GM21737 (cell line): ENCODE measurements around the gene STEAP1B.
"Not testable (repeated sequence)": the region's sequence is repeated elsewhere in the genome, so short reads cannot be mapped to it uniquely, and the experiment has no call there.

Source experiments
- ATAC-seq: cut with Tn5 transposase; IDR thresholded peaks from one replicate; pipeline ENCODE4 v1.9.1; 2021; ENCODE audit warnings: mild to moderate bottlenecking, moderate library complexity; ENCODE audit not compliant: unreplicated experiment

STEAP1B gene

DNA sequence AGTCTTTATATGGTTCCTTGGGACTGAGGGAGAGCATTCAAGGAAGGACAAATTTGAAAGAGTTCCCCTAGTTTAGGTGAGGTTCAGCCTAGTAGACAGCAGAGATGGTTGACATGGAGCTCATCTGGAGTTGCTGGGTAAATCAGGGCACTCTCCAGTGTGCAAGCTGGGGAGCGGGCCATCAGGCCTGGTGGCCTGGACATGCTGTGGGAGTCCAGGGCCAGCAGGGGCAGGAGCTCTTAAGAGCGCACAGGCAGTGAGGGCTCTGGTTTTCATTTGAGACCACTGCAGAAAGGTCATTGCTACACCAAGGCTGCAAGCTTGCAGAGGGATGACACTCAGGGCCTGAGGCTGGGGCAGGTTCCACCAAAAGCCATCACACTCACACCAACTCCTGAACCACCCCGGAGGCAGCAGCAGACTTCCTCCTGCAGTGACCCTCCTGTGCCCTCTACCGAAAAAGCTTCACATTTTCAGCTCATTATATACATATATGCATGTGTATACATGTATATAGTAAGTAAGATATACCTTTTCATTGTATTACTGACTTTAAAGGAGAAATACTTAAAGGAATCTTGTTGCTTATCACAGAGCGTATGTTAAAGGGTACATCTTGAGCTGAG is 39.5 kb downstream of the STEAP1B start:
- no peak for ATAC-seq

DNA sequence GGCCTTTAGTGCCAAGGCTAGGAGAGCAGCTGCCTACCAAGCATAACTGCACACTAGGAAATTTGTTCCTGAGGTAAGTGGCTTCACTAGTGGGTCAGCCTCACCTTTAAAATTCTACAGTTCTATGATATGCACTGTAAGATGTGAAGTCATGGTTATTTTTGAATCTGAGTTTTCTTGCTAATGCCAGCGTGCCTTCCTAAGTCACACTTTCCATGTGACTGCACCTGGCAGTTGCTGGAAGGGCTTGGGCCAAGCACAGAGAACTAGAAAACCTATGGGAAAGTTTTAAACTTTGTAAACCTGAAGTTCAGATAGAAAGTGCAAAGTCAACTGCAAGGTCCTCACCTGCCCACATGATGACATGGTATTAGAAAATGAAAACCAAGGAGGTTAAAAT is 42.5 kb downstream of the STEAP1B start:
- ATAC-seq, result no peak

DNA sequence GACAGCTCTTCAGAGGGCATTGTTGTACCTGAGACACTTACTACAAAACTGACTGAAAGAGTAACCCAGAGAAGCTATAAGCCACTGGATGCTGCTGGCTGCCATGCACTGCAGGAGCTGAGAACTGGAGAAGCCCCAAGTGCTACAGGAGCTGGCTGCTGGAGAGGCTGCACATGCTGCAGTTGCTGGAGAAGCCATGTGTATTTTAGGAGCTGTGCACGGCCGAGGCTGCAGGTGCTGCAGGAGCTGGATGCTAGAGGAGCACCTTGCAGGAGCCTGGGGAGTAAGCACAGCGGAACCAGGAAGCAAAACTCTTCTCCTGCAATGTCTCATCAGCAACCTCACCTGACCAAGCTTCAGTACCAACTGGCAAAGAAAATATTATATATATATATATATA is 45.5 kb downstream of the STEAP1B start:
- ATAC-seq, result no peak

DNA sequence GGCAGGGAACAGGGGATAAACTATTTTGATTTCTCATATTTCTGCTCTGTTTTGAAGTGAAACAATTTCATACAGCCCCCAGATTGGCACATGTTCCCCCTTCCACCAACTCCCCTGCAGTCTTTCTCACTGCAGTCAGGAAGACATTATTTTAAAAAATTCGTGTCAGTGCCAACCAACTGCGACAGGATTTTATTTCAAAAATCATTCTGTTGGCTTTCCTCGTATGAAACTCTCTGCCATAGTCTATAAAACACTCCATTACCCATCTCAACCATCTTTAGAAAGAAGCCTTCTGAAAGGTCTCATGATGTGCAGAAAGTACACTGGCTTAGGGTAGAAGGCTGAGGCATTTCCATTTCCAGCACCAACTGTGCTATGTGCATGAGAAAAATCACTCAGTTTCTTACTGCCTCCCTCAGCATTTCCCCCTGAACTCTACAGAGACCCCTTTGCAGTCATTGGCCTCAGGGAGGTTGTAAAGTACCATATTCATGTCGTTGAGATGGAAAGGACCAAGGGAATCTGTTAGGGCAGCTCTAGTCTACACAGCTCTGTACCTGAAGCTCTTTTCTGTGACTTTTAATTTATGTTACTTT is 46.9 kb downstream of the STEAP1B start:
- ATAC-seq, result no peak

DNA sequence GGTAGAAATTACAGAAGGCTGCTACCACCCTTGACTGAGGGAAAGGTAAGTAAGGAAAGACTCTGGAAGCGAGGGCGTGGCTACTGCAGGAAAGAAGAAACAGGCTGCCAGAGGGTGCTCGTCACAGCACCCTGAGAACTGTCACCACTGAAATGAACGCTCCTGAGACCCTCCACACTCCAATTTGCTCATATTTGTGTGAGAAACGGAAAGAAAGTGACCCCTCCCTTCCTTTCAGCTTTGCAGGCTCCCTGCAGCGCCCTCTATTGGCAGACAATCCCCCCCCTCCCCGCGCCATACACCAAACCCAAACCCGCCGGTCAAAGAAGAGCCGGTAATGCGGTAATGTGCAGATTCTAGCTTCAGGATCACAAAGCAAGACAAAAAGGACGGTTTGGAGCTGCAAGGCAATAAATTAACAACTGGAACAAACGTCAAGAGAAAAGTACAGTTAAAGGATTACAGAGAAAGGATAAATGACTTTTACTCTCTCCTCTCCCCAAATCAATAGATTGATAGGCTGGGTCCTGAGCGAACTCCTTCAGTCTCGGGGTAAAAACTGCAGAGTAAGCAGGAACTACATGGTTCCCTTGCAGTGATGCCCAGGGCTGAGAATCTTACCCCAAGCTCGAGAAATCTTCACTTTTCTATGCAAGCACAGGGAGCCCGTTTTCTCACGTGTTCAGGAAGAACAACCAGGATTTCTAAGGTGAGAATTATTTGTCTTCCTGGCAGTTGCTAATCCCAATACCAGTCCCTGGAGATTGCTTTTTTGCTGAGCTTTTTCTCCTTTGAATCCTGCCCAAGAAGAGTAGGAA is 47.6 kb downstream of the STEAP1B start:
- ATAC-seq, result no peak

DNA sequence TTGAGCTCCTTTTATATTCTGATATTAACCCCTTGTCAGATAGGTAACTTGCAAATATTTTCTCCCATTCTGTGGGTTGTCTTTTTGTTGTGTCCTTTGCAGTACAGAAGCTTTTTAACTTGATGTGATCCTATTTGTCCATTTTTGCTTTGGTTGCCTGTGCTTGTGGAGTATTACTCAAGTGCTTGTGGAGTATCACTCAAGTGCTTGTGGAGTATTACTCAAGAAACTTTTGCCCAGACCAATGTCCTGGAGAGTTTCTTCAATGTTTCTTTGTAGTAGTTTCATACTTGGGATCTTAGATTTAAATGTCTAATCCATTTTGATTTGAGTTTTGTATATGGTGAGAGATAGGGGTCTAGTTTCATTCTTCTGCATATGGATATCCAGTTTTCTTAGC is 50.0 kb downstream of the STEAP1B start:
- not testable (repeated sequence) for ATAC-seq

DNA sequence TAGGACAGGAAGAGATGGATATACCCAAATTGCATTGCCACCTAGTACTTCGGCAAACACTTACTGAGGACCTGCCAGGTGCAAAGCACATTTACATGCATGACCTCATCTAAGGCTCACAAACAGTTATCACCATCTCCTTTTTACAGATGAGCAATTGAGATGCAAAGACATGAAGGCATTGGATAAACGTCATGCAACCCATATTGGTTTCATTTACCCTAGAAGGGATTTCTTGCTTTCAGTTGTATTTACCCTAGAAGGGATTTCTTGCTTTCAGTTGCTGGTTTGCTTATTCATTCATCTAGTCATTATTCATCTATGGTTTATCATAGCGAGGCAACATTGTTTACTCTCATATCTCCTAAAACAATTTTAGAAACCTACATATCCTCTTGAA is 52.2 kb downstream of the STEAP1B start:
- peak; percentile 67 for ATAC-seq

DNA sequence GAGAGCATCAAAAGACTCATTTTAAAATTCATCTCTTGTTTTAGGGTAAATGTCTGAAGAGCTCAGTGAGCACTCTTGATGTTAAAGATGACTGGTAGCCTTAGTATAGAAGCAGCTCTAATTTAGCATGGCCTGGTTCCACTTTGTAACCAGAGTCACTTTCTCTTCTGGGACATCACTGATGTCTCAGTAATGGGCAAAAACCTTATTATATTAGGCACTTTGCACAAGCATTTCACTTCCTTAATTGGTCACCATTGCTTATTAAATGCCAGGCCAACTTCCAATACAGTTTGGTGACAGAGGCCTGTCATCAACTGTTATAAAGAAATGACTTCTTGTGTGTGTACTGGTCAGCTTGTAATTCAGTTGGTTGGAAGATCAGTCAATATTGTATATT is 53.0 kb downstream of the STEAP1B start:
- no peak for ATAC-seq

DNA sequence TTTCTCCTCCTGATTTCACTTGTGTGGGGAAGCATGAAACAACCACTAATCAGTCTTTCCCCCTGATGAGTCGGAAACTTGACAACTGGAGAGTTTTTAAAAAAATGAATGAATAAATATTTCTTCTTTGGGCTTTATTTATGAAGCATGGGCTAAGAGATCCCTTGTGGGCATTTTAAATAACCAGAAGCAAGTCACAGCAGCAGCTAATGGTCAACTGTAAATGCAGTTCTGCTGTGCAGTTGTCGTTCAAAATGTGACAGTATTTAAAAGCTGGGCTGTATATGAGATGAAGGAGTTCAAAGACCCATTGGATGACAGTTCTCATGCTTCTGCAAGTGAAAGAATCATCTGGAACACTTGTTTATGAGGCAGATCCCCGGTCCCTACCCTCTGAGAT is 54.1 kb downstream of the STEAP1B start:
- ATAC-seq, result no peak

DNA sequence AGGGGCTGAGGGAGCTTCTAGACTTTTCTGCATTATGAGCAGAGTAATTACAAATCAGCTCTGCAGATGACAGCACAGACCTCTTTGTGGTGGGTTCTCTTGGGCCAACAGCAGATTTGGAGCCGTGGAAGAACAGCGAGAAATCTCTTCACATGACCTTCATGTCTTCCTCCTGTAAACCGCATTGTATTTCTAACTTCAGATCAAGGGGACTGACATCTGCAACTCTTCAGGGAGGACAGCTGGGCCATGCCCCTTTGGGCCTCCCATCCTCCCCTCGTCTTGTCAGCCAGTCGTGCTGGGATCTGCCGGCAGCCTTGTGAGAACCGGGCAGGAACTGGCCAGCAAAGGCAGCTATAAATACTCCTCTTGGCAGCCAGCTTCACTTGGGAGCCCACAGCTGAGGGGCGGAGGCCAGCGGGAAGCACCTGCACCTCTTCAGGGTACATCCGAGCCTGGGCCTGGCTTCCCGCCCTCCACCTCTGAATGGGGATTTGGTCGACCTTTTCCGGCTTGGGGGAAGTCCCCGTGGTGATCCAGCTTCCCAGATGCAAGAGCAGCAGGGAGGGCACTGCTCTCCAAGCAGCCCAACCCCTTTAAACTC is 54.7 kb downstream of the STEAP1B start:
- ATAC-seq, result peak; percentile 32

DNA sequence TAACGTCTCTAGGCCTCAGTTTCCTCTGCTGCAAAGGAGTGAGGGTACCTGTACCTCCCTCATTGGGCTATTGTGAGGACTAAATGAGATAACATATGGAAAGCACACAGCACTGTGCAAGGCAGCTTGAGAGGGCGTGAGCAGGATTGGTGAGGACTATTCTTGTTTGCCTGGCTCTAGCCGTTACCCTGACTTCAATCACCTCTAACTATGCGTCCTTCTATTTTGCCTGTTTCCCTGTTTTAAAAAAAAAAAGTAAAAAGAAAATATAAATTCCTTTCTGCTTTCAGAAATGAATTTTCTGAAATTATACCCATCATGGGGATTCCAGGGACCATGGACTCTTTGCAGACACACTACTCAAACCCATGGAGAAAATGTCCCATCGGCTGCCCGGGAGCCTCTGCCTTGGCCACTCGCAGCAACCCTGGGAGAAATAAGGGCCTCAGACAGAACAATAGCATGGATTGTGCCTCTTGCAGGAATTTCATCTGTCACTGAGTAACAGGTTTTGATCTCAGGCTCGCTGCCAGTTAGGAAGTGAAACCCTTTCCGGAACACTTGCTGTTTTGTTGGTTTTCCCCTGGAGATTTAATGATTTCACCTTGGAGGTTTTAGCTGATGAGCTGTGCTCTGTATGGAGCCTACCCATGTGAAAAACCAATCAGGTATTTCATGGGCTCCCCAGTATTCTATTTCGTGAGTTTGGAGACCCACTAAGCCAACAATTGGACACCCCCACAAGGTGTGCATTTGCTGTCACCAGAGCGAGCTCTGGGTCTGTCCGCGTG is 55.6 kb downstream of the STEAP1B start:
- peak; percentile 1 for ATAC-seq

DNA sequence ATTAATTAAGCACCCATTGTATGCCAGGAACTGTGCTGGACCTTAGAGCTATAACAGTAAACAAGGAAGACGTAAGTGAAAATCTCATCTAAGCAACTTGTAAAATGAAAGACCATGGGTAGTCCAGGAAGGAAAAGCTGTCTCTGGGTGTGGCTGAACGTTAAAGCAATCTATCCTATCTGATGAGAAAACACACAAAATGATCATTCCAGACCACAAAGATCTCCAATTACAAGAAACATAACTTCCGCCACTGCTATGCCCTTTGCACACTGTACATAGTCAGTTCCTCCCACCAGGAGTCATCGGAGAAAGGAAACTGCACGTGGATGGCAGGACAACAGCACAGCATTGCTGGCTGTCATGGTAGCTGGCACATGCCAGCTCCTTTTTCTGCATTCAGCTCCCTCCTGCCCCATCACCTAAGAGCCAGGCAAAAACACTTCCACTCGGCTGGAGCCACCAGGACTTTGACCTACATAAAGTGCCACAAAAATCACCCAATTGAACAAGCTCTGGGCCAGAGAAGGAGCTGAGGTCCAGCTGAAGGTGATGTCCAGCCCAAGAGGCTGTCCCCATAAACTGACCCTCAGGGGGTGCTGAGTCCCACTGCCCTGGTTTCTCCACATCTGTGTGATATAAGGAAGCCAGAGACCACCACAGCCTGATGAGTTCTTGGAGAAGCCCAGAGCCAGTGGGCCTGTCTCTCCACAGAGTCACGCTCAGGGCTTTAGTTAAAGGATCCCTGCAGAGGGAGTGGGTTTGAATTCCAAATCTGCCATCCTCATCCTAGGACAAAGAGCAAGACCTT is 56.4 kb downstream of the STEAP1B start:
- ATAC-seq, result no peak

DNA sequence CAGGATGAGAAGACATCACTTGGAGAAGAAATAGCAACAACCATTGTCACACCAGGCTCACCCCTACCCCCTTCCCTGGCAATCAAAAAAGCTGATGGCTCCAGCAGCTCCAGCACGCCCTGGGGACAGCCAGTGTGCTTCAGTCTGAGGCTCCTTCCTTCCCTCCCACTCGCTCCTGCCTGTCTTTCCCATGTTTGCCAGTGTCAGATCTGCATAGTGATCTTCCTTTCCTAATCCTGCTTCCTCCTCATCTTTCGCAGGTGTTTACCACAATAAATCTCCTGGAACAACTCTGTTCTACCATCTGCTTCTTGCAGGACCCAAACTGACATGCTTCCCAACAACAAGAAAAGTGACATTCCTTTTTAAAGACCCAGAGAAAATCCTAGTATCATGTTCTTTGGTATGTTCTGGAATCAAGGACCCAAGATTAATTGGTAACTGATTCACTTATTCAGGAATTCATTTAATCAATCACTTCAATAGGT is 57.1 kb downstream of the STEAP1B start:
- no peak for ATAC-seq

DNA sequence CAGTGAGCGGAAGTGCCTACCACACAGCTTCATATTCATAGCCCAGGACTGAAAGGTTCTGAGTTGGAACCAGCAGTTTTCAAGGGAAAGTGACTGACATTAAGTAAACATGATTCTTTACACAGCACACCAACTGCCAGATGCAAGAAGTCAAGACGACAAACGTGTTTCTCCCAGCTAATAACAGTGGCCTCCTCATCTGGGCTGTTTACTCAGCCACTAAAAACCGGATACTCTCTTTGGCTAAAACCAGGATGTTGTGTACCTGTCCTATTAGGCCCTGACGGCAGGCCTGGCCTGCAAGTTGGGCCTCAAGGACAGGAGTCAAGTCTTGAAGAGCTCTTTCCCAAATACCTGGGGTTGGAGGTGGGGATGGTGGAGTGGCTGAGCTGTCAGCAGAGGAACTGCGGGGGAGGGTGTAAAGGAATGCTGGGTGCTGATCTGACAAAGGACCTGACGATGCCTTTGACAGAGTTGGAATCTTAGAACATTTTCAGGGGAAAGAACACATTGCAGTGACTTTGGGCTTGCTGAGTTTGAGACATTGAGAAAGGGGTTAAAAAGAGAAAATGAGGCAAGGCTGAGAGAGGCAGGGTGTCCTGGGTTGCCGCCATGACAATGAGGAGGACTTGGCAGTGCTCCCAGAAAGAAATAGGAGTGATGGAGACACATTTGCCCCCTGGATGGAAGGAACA is 57.7 kb downstream of the STEAP1B start:
- no peak for ATAC-seq

DNA sequence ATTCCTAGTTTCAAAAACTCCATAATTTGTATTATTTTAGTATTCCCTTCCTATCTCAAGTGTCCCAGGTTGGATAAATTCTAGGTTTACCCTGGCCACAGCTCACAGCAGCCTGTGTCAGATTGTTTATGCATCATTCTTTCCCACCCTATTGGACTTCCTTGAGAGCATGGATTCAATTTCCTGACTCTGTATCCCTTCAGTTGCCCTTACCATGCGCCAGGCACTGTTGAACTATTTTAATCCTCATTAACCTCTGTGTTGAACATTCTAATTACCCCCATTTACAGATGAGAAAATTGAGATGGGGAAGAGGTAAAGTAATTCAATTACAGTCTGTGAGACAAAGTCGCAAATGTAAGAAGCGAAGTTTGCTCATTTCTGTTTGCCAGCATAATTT is 58.8 kb downstream of the STEAP1B start:
- no peak for ATAC-seq

DNA sequence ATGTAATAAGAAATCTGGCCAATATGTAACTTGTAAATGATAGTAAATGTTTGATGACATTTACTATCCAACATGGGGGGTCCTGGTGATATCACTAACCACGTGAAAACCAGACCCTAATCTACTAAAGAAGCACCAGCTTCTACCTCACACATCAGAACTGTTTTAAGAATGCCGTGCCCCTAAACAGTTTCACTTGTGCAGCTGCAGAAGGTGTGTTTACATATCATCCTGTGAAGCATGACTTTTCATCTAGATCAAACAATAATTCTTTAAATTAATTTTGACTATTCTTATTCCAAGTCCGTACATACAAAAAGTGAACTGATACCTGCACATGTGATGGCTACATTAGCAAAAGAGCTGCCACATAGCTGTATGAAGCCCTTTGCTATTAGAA is 61.0 kb downstream of the STEAP1B start:
- ATAC-seq, result peak; percentile 38

DNA sequence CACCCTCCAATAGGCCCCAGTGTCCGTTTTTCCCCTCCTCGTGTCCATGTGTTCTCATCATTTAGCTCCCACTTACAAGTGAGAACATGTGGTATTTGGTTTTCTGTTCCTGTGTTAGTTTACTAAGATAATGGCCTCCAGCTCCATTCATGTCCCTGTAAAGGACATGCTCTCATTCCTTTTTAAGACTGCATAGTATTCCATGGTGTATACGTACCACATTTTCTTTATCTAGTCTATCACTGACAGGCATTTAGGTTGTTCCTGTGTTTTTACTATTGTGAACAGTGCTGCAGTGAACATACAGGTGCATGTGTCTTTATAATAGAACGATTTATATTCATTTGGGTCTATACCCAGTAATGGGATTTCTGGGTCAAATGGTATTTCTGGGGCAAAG is 63.4 kb downstream of the STEAP1B start:
- not testable (repeated sequence) for ATAC-seq

DNA sequence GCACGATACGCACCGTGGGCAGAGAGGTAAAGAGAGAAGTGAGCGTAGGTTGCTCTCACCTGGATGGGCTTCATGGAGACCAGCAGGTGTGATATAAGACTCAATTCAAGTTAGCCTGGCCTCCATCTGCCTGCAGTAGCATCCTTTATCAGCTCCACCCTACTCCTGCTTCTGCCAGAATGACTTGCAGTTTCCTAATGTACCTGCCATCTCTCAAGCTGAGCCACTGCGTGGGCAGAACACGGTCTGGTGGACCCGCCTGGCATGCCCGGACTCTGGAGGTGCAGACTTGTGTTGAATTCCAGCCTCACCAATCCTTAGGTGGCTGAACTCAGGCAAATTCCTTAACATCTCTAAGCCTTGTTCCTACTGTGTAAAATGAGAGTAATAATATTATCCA is 64.3 kb downstream of the STEAP1B start:
- ATAC-seq, result peak; percentile 17

DNA sequence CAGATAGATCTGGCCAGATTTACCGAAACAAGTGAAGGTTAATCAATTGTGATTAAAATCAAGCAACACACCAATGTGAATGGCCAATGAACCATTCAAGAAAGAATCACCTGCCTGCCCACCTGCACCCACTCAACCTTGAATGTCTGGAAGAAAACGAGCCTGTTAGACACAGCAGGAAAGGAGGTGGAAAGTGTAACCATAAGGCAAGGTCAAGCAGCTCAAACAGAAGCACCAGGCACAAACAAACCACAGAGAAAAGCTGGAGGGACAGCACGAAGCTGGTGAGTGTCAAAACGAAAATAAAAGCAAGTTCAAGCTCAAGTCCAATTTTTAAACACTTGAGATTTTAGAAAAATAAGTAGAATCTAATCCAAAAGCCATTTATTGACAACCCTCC is 64.9 kb downstream of the STEAP1B start:
- peak; percentile 78 for ATAC-seq
